WTC11 (cell line): ENCODE results near the gene FXYD7. TPM values are rescaled to one million over a fixed set of nuclear protein-coding genes. Genes with fewer than 3 reads are reported as not detected.

Experiments
- ATAC-seq: fragments of 200-7000 bp; cut with Tn5 transposase; 2 replicates; pipeline ENCODE4 v1.10.0; 2021; ENCODE audit warnings: mild to moderate bottlenecking, moderate library complexity
- CTCF ChIA-PET: fragments of 300-600 bp; sonication (Branson Sonifier 250); formaldehyde crosslinking; loops from one replicate; lab custom pipeline; 2021; ENCODE audit warnings: antibody characterized with exemption; lab: Charles Lee
- POLR2A ChIA-PET: fragments of 350-600 bp; sonication (Branson Sonifier 250); formaldehyde crosslinking; loops from one replicate; lab custom pipeline; 2021; ENCODE audit warnings: antibody characterized with exemption; lab: Charles Lee
- DNase-seq: peaks from one replicate; pipeline ENCODE4 v3.0.0; 2021; ENCODE audit warnings: low spot score
- H3K27ac Mint-ChIP-seq: 2 replicates; pipeline ENCODE4 v1.8.0; 2021; ENCODE audit warnings: mixed read lengths
- H3K27me3 Mint-ChIP-seq: 2 replicates; pipeline ENCODE4 v1.8.0; 2021; ENCODE audit warnings: low read depth, mild to moderate bottlenecking, moderate library complexity, mixed read lengths
- H3K36me3 Mint-ChIP-seq: 2 replicates; pipeline ENCODE4 v1.8.0; 2021; ENCODE audit warnings: mixed read lengths
- H3K4me1 Mint-ChIP-seq: 2 replicates; pipeline ENCODE4 v1.8.0; 2022; ENCODE audit warnings: mixed read lengths
- H3K4me3 Mint-ChIP-seq: 2 replicates; pipeline ENCODE4 v1.8.0; 2021; ENCODE audit warnings: mild to moderate bottlenecking, moderate library complexity, mixed read lengths
- H3K9me3 Mint-ChIP-seq: 2 replicates; pipeline ENCODE4 v1.8.0; 2021; ENCODE audit warnings: mixed read lengths
- ATF6 ChIP-seq: sonication (generic); formaldehyde crosslinking; IDR thresholded peaks from 2 replicates; pipeline ENCODE4 v1.8.1; 2023; ENCODE audit warnings: mild to moderate bottlenecking, missing genetic modification reagents
- CREB1 ChIP-seq: sonication (generic); formaldehyde crosslinking; IDR thresholded peaks from 2 replicates; pipeline ENCODE4 v1.8.0; 2023; ENCODE audit warnings: mild to moderate bottlenecking, missing genetic modification reagents
- EMX1 ChIP-seq: fragments of 250-450 bp; sonication (Bioruptor Pico); IDR thresholded peaks from 2 replicates; pipeline ENCODE4 v1.8.0; 2021; ENCODE audit warnings: mild to moderate bottlenecking
- ETV6 ChIP-seq: sonication (generic); formaldehyde crosslinking; IDR thresholded peaks from 2 replicates; pipeline ENCODE4 v1.8.1; 2022; ENCODE audit warnings: mild to moderate bottlenecking, missing genetic modification reagents
- GTF2I ChIP-seq: fragments of 250-450 bp; sonication (Bioruptor Pico); conservative IDR thresholded peaks from 2 replicates; pipeline ENCODE4 v1.4.0; 2021; ENCODE audit warnings: mild to moderate bottlenecking
- HMGXB4 ChIP-seq: sonication (generic); formaldehyde crosslinking; IDR thresholded peaks from 2 replicates; pipeline ENCODE4 v1.8.1; 2023; ENCODE audit warnings: mild to moderate bottlenecking, moderate library complexity, missing genetic modification reagents
- IRF2 ChIP-seq: sonication (generic); formaldehyde crosslinking; IDR thresholded peaks from 2 replicates; pipeline ENCODE4 v1.8.0; 2022; ENCODE audit warnings: low read depth, missing genetic modification reagents, borderline replicate concordance
- KAT7 ChIP-seq: sonication (generic); formaldehyde crosslinking; IDR thresholded peaks from 2 replicates; pipeline ENCODE4 v1.8.1; 2023; ENCODE audit warnings: missing genetic modification reagents, mild to moderate bottlenecking, borderline replicate concordance
- NR1H2 ChIP-seq: sonication (generic); formaldehyde crosslinking; IDR thresholded peaks from 2 replicates; pipeline ENCODE4 v1.9.0; 2021; ENCODE audit warnings: mild to moderate bottlenecking, moderate library complexity, missing genetic modification reagents
- NR2C2 ChIP-seq: sonication (generic); formaldehyde crosslinking; IDR thresholded peaks from 2 replicates; pipeline ENCODE4 v1.8.0; 2022; ENCODE audit warnings: mild to moderate bottlenecking, missing genetic modification reagents
- RORB ChIP-seq: fragments of 250-450 bp; sonication (Bioruptor Pico); IDR thresholded peaks from 2 replicates; pipeline ENCODE4 v1.9.0; 2021; ENCODE audit warnings: mild to moderate bottlenecking
- TEAD4 ChIP-seq: sonication (generic); formaldehyde crosslinking; IDR thresholded peaks from 2 replicates; pipeline ENCODE4 v1.8.0; 2022; ENCODE audit warnings: mild to moderate bottlenecking, missing genetic modification reagents
- ZBTB43 ChIP-seq: sonication (generic); formaldehyde crosslinking; IDR thresholded peaks from 2 replicates; pipeline ENCODE4 v1.8.1; 2023; ENCODE audit warnings: mild to moderate bottlenecking, missing genetic modification reagents
- ZNF121 ChIP-seq: sonication (generic); formaldehyde crosslinking; IDR thresholded peaks from 2 replicates; pipeline ENCODE4 v1.8.0; 2023; ENCODE audit warnings: missing genetic modification reagents
- ZNF263 ChIP-seq: sonication (generic); formaldehyde crosslinking; IDR thresholded peaks from 2 replicates; pipeline ENCODE4 v1.8.1; 2022; ENCODE audit warnings: low read depth, mild to moderate bottlenecking, moderate library complexity, missing genetic modification reagents
- total RNA-seq: library from RNA; stranded (reverse); gene quantifications from 3 replicates; pipeline ENCODE4 v1.2.3, GENCODE V29; 2021
- TF ChIP-seq, protein P1 (sequence below): fragments of 250-450 bp; sonication (Bioruptor Pico); IDR thresholded peaks from 2 replicates; pipeline ENCODE4 v1.9.0; 2021; ENCODE audit warnings: mild to moderate bottlenecking, borderline replicate concordance
- TF ChIP-seq, protein P2 (sequence below): fragments of 250-450 bp; sonication (Bioruptor Pico); IDR thresholded peaks from 2 replicates; pipeline ENCODE4 v2.1.2; 2022; ENCODE audit warnings: mild to moderate bottlenecking, moderate library complexity

Gene FXYD7
- total RNA-seq, 1 experiment from 2014 or later, result 16.7 TPM

GRCh38 chr19:35106898-35107541 lies 36.0 kb upstream of the FXYD7 start:
- Mint-ChIP-seq H3K9me3 (peaks cover 8% of the 10 kb centered on the region; the same call in 1 of the 2 replicates), H3K27me3 (no peaks in the 10 kb centered on the region), H3K4me3 (no peak overlapping the region), H3K4me1 (peaks cover 11% of the 10 kb centered on the region), H3K27ac (no peak overlapping the region), H3K36me3 (0 out of 2 replicates have a peak, but pooled peaks cover 3% of the 10 kb centered on the region)
- CTCF ChIA-PET, result interaction anchor here (0.7 to 1.1 kb wide), 2 partner anchors 8 to 28 kb away, joined by 3 read pairs; partner anchors contain the start of gene LGI4
- DNase-seq, result no peak
- TF ChIP-seq IRF2 (CRISPR knock-in tag) (no peak), CREB1 (CRISPR knock-in tag) (no peak), HMGXB4 (CRISPR knock-in tag) (no peak), GTF2I (CRISPR knock-in tag) (peak; percentile 82)
- POLR2A ChIA-PET, result no interaction called here
- ATAC-seq, result no peak

DNA sequence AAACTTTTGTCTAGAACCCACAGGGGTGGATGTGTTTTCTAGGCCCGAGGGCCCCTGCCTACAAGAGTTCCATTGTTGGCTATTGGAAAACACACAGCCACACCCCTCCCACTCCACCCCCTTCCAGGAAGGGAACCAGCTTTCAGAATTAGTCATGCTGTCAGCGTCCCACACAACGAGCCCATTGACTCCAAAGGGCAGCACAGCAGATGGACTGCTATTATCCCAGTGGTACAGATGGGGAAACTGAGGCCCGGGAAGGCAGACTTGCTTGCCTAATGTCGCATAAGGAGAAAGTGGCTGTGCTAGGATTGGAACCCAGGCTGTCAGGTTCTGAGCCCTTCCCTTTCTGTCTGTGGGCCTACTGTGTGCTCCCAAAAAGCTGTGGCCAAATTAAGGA lies 35.5 kb upstream of the FXYD7 start:
- no peak for ATAC-seq
- Mint-ChIP-seq H3K9me3 (peaks cover 8% of the 10 kb centered on the region; the same call in 1 of the 2 replicates), H3K4me1 (peaks cover 13% of the 10 kb centered on the region), H3K27me3 (no peaks in the 10 kb centered on the region), H3K4me3 (no peak overlapping the region), H3K27ac (no peak overlapping the region), H3K36me3 (0 out of 2 replicates have a peak, but pooled peaks cover 3% of the 10 kb centered on the region)
- CTCF ChIA-PET, result interaction anchor here (0.7 to 1.1 kb wide), 2 partner anchors 16 to 28 kb away, joined by 3 to 4 read pairs; partner anchors contain the start of gene LGI4
- DNase-seq, result no peak
- POLR2A ChIA-PET, result no interaction called here
- TF ChIP-seq ZBTB43 (CRISPR knock-in tag) (no peak), NR1H2 (CRISPR knock-in tag) (no peak), GTF2I (CRISPR knock-in tag) (no peak), ATF6 (CRISPR knock-in tag) (no peak), ZNF263 (CRISPR knock-in tag) (no peak), NR2C2 (no peak), ETV6 (no peak), TEAD4 (CRISPR knock-in tag) (no peak), ZNF121 (no peak), RORB (no peak), EMX1 (CRISPR knock-in tag) (no peak), KAT7 (no peak)
- TF ChIP-seq, protein P1, sequence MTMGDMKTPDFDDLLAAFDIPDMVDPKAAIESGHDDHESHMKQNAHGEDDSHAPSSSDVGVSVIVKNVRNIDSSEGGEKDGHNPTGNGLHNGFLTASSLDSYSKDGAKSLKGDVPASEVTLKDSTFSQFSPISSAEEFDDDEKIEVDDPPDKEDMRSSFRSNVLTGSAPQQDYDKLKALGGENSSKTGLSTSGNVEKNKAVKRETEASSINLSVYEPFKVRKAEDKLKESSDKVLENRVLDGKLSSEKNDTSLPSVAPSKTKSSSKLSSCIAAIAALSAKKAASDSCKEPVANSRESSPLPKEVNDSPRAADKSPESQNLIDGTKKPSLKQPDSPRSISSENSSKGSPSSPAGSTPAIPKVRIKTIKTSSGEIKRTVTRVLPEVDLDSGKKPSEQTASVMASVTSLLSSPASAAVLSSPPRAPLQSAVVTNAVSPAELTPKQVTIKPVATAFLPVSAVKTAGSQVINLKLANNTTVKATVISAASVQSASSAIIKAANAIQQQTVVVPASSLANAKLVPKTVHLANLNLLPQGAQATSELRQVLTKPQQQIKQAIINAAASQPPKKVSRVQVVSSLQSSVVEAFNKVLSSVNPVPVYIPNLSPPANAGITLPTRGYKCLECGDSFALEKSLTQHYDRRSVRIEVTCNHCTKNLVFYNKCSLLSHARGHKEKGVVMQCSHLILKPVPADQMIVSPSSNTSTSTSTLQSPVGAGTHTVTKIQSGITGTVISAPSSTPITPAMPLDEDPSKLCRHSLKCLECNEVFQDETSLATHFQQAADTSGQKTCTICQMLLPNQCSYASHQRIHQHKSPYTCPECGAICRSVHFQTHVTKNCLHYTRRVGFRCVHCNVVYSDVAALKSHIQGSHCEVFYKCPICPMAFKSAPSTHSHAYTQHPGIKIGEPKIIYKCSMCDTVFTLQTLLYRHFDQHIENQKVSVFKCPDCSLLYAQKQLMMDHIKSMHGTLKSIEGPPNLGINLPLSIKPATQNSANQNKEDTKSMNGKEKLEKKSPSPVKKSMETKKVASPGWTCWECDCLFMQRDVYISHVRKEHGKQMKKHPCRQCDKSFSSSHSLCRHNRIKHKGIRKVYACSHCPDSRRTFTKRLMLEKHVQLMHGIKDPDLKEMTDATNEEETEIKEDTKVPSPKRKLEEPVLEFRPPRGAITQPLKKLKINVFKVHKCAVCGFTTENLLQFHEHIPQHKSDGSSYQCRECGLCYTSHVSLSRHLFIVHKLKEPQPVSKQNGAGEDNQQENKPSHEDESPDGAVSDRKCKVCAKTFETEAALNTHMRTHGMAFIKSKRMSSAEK (CRISPR knock-in tag), result no peak
- TF ChIP-seq, protein P2, sequence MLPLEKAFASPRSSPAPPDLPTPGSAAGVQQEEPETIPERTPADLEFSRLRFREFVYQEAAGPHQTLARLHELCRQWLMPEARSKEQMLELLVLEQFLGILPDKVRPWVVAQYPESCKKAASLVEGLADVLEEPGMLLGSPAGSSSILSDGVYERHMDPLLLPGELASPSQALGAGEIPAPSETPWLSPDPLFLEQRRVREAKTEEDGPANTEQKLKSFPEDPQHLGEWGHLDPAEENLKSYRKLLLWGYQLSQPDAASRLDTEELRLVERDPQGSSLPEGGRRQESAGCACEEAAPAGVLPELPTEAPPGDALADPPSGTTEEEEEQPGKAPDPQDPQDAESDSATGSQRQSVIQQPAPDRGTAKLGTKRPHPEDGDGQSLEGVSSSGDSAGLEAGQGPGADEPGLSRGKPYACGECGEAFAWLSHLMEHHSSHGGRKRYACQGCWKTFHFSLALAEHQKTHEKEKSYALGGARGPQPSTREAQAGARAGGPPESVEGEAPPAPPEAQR (CRISPR knock-in tag), result no peak
